ENCODE measurements around the gene RTN4.
"Not testable (repeated sequence)": the region's sequence is repeated elsewhere in the genome, so short reads cannot be mapped to it uniquely, and the experiment has no call there.

RTN4 gene

DNA sequence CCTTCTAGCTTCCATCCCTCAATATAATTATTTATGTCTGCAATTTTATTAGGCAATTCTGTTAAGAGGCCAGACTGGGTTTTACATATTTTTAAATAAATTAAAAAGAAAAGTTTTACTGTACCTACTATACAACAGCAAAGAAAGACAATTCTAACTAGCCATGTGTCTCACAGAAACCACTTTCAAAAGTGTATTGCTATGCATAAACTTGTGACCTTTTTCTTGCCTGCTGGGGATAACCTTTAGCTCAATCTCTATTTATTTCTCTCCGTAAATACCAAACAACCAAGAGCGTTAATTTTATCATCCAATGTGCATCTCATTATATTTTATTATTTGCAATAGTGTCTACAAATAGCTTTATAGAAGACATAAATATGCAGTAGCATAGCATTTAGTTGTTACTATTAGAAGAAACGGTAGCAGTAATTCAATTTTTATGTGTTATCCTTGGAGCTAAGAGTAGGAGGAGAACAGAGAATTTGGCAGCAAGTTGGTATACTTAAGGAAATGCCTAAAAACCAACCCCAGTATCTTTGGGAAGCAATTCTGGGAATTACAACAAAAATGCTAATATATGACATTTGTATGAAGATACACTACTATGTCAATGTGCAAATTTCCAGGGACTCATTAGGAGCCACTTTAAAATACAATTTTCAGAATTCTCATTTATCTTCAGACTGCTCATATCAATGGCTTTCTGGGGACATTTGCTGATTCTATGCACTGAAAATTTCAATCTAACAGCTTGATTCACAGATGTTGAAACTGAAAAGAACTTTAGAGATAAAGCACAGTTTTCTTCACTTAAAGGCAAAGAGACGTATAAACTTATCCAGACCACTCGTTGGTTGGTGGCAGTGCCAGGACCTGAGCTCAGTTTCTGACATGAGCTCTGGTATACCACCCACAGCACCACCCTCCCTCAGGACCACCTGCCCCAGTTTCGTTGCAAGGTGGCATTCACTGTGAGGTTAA is 23.0 kb upstream of the RTN4 start:
- DNase-seq (ENCODE audit: low read depth in 2 of 2), result no peak

DNA sequence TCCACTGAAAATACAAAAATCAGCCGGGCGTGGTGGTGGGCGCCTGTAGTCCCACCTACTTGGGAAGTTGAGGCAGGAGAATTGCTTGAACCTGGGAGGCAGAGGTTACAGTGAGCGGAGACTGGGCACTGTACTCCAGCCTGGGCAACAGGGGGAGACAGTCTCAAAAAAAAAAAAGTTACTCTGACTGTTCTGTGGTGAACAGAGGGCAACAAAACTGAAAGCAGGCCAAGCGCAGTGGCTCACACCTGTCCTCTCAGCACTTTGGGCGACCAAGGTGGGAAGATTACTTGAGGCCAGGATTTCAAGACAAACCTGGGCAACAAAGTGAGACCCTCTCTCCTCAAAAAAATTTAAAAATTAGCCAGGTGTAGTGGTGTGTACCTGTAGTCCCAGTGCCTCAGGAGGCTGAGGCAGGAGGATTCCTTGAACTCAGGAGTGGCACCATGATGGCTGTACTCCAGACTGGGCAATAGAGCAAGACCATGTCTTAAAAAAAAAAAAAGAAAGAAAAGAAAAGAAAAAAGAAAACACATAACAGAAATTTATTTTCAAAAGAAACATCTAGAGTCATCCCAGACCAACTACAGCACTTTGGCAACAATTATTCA is 13.6 kb upstream of the RTN4 start:
- DNase-seq (ENCODE audit: low read depth in 2 of 2), result no peak

DNA sequence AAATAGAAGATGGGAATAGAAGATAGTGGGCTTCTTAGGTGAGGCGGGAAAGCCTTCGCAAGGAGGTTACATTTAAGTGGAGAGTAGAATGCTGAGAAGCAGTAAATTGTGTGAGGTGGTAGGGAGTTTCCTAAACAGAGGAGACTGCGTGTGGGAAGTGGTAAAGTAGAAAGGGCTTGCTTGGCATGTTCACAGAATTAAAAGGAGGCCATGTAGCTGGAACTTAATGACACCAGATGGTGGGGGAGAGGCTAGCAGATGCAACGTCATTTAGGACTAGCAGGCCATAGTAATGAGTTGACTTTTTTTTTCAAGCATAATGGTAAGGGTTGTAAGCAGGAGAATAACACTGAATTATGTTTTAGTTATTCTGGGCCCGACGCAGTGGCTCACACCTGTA is 13.0 kb upstream of the RTN4 start:
- no peak for DNase-seq (ENCODE audit: low read depth in 2 of 2)

DNA sequence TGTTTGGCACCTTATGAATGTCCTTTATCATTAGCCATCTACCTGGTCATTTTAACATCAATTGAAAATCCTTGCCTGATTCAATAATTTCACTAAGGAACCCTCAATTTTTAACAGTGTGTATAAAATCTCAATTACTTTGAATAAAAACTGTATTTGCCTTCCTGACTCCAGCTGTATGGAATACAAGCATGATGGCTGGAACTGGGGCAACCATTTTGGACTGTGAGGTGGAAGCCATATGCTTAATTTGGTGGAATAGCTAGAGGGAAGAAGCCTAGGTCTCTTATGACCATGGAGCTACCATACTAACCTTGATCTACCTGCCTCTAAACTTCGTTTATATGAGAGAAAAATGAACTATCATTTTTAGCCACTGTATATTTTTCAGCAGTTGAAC is 12.5 kb upstream of the RTN4 start:
- DNase-seq (ENCODE audit: low read depth in 2 of 2), result no peak

DNA sequence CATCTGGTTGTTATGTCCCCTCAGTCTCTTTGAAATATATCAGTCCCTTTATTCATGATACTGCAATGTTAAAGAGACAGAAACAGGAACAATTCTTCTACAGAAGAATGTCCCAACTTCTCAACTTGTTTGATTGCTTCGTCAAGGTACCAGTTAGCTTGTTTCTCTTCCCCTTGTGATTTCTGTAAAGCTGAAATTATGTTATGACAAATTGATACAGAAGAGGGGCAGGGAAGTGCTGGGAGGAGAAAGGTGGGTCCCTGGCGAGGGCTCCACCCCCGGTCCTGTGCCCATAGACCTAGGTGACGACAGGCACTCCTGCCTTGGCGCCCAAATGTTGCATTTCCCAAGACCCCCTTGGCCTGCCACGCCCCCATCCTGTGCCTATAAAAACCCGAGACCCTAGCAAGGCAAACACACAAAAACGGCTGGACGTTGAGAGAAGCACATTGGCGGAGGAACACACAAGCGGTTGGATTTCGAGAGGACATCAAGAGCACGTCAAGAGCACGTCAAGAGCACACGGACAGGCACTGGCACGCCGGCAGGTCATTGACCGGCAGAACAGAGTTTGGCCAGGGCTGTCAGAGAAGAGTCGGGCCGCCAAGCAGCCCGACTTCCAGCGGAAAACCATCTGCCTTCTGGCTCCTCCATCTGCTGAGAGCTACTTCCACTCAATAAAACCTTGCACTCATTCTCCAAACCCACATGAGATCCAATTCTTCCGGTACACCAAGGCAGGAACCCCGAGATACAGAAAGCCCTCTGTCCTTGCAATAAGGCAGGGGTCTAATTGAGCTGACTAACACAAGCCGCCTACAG is 11.5 kb upstream of the RTN4 start:
- DNase-seq (ENCODE audit: low read depth in 2 of 2), result no peak

DNA sequence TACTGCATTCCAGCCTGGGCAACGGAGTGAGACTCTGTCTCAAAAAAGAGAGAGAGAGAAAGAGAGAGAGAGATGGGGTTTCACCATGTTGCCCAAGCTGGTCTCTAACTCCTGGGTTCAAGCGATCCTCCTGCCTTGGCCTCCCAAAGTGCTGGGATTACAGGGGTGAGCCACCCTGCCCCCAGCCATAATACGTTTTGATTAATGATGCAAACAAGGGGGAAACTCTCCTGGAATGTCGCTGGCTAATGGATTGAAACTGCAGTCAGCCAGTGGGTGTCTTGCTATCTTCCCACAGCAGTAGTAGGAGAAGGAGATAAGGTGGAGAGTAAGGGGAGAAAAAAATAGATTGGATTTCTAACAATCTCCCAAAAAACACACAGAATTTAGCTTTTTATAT is 9.5 kb upstream of the RTN4 start:
- DNase-seq (ENCODE audit: low read depth in 2 of 2), result no peak

DNA sequence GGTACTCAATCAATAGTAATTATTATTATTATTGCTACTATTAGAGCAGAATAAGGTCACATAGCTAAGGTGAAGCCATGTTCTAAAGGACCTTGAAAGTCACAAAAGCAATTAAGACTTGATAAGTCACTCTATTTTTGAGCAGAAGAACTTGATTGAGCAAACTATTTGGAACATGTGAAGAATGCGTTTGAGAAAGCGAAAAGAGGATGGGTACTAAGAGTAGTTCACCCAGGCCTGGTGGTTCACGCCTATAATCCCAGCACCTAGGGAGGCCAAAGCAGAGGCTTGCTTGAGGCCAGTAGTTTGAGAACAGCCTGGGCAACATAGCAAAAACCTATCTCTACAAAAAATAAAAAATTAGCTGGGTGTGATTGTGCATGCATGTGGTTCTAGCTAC is 7.2 kb upstream of the RTN4 start:
- no peak for DNase-seq (ENCODE audit: low read depth in 2 of 2)

DNA sequence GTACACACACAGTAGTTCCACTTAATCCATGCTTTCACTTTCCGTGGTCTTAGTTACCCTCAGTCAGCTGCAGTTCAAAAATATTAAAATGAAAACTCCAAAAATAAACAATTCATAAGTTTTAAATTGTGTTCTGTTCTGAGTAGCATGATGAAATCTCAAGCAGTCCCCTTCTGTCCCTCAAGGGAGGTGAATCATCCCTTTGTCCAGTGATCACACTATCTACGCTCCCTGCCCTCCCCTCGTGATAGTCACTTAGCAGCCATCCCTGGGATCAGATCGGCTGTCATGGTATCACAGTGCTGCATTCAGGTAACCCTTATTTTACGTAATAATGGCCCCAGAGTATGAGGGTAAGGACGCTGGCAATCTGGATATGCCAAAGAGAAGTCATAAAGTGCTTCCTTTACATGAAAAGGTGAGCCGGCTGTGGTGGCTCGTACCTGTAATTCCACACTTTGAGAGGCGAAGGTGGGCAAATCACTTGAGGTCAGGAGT is 5.8 kb upstream of the RTN4 start:
- DNase-seq (ENCODE audit: low read depth in 2 of 2), result no peak

DNA sequence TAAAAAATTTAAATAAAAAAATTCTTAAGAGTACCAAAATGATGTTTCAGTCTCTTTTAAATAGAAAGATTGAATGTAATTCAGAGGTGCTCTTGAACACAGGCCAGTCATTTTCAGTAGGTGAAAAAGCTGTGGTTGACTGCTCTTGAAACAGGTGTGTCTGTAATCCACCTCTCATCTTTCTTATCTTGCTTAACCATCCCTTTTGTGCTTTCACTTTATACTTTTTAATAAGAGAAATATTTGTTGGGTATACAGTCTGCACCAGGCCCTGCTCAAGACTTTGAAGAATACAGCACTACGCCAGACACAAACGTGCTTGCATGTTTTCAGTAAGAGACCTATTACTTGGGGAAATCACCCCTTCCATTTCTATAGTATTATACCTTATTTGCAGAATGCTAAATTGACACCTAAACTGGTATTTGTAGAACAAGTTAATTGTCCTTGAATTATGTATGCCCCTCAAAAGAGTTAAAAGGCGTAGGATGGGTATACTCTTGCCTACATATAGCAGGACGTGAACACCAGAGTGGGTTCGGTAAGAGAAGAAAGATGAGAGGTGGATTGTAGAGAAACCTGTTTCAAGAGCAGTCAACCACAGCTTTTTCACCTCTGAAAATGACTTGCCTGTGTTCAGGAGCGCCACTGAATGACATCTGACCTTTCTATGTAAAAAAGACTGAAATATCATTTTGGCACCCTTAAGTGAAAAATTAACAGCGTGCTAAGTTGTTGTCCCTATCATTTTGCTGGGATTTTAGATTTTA is 4.0 kb upstream of the RTN4 start:
- no peak for DNase-seq (ENCODE audit: low read depth in 2 of 2)

DNA sequence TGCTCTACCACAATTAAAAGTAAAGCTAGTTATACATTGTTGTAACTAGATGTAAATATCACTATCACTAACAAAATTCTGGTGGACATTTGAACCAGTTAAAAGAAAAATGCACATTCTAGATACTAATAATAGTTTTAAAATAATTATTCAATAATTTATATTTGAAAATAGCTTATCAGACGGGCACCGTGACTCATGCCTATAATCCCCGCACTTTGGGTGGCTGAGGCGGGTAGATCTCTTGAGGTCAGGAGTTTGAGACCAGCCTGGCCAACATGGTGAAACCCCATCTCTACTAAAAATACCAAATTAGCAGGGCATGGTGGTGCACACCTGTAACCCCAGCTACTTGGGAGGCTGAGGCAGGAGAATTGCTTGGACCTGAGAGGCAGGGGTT is 3.0 kb upstream of the RTN4 start:
- not testable (repeated sequence) for DNase-seq (ENCODE audit: low read depth in 2 of 2)

DNA sequence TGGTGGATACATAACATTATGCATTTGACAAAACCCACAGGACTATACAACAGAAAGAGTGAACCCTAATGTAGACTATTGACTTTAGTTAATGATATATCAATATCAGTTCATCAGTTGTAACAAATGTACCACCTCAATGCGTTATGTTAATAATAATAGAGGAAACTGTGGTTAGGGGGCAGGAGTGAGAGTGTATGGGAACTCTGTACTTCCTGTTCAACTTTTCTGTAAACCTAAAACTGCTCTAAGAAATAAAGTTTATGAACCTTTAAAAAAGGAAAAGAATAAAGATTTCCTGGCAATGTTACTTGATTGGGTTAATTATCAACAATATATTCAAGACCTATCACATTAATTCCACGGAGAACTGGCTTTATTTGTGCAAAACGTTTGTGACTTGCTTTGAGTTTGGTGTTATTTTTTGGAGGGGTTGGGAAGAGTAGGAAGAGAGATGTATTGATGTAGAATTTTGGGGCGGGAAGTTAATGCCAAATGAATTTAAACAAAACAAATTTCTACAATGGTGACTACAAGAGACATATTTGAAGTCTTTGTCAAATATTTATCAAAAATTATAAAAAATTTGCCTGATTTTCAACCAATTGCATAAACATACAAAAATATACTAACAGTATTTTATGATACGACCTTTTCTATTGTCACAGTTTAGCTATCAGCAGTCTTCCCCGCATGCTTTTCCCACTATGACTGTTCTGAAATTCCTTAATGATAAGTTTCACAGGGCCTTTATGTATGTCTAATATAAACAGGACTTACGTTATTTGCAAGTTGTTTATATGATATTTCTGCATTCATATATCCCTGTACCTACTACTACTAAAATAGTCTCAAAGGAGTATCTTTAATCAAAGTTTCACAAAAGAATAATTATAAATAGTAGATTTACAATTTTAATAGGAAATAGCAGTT is 2.1 kb upstream of the RTN4 start:
- no peak for DNase-seq (ENCODE audit: low read depth in 2 of 2)

DNA sequence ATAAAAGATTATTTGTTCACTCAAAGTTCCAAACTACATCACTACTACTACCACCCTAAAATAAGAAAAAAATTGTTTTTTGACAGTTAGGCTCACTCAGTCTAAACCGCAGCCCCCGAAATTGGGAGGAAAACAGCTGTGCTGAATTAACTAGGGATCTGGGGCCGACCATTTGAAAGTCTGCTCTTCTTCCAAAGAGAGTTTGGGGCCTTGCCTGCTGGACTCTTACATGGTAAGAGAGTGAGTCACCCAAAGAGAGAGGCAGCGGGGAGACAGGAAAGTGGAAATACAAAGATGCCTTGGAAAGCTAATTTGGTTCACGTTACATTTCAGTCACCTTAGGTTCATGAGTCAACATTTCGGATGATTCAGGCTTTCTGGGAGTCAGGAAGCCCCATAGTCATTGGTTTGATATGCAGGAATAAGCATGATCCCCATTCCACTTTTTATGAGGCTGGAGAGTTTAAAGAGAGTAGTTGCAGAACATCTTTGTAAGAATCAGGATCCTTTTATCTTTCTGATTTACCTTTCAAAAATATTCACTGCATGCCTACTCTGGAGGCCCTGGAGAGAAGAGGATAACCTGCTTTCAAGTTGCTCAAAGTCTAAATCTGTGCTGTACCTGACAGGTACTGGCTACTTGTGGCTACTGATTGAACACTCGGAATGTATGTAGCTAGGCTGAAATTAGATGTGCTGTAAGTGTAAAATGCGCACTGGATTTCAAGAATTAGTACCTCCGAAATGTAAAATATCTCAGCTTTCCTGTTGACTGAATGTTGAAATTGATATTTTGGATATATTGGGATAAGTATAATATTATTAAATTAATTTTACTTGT is 995 bp upstream of the RTN4 start:
- DNase-seq (ENCODE audit: low read depth in 2 of 2), result no peak

DNA sequence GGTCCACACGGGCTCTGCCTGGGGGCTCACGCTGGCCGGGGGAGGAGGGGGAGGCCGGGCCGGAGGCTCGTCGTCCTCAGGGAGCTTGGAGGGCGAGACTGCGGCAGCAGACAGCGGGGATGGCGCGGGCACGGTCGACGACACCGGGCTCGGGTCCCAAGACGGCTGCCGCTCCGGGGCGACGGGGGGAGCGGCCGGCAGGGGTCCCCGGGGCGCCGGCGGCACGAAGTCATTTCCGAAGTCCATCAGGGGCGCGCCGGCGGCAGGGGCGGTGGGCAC is 491 bp downstream of the RTN4 start:
- DNase-seq (ENCODE audit: low read depth in 2 of 2), result no peak

DNA sequence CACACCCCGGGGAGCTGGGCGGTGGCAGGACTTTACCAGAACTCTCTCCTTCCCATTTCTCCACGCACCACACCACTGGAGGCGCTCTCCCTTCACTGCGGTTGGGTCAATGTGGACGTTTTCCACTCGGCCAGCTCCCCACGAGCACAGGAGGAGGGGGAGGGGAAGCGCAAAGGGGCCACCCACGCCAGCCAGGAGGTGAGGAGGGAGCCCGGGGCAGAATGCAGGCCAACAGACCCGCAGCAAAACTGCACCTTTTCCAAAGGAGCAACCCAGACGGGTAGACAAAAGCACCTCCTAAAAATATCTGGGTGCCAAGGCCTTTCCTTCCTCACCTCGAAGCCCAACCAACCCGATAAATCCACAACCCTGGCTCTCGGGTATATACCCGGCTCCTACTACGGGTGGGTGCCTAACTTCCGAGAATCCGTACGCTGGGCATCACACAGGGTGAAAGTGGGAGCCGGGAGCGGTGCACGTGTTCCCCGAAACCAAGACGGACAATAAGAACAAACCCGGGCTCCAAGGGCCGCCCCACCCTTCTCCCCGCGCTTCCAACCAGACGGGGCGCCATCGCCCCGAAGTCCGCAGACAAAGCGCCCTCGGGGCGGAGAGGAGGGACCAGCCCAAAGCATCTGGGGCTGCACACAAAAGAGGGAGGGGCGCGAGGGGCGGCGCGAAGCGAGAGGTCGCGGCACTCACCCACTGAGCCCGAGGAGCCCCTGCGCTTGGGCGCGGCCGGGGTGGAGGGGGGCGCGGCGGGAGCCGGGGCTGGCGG is 1.0 kb downstream of the RTN4 start:
- peak; percentile 46 to 54 for DNase-seq (ENCODE audit: low read depth in 2 of 2)

DNA sequence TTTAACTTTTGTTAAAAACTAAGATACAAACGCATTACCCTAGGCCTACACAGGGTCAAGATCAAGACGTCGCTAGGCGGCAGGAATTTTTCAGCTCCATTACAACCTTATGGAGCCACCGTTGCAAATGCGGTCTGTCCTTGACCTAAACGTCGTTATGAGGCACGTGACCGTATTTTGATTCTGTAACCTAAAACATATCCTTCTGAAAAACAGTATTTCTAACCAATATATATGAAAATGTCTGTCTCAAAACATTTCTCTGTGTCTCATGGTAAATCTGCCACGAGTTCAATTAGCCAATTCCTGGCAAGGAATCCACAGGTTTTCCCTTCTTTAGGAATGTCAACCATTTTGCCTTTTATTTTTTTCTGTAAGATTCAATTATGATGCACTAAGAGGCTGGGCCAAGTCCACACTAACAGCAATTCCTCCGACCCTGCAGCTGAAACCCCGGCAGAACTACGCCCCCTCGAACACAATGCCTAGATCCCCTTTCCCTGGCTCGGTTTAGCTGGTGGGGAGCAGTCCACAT is 1.7 kb downstream of the RTN4 start:
- no peak for DNase-seq (ENCODE audit: low read depth in 2 of 2)

DNA sequence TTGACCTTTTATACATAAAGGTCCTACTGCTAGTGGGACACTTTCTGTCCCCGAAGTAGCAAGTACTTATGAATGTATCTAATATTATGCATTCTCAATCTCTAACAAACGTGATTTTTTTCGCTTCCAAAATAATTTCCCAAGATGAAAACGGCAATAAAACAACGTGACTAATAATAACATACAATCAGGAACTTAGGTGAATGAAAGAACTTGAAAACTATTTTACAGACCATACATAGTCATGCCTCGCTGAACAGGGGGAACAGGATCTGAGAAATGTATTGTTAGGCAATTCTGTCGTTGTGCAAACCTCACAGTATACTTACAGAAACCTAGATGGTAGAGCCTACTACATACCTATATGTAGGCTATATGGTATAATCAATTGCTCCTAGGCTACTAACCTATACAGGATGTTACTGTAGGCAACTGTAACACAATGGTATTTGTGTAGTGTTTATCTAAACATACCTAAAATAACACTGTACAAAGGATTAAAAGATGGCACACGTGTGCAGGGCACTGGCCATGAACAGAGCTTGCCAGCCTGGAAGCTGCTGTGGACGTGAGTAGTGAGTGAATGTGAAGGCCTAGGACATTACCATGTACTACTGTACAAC is 2.5 kb downstream of the RTN4 start:
- no peak for DNase-seq (ENCODE audit: low read depth in 2 of 2)

DNA sequence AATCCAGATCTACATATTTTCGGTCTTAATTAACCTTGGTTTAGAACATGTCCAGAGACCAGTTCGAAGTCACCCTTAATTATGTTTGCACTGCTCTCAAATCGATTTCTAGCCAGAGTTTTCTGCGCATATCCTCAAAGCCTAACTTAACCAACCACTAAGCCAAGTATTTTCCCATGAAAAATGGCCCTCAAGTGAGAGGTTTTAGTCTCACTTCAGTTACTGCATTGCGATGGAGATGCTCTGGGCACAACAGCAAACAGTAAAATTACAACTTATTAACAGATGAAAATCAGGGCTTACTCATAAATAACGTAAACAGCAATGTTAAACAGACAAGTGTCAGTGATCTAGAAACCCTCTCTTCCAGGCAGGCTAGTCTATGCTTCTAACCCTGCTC is 4.5 kb downstream of the RTN4 start:
- DNase-seq (ENCODE audit: low read depth in 2 of 2), result no peak

DNA sequence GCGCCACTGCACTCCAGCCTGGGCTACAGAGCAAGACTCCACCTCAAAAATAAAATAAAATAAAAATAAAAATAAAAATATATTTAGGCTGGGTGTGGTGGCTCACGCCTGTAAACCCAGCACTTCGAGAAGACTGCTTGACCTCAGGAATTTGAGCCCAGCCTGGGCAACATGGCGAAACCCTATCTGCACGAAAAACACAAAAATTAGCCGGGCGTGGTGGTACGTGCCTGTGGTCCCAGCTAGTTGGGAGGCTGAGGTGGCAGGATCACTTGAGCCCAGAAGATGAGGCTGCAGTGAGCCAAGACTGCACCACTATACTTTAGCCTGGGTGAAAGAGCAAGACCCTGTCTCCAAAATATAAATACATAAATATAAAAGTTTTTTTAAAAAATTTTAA is 6.4 kb downstream of the RTN4 start:
- DNase-seq (ENCODE audit: low read depth in 2 of 2), result no peak

Measured in stimulated activated CD8-positive, alpha-beta memory T cell treated with anti-CD3 and anti-CD28 coated beads, Interleukin-2, amount 100 ng/mL, for 48 hours (primary cell).